ENCODE results near the gene ANGPTL3. TPM values are rescaled to one million over a fixed set of nuclear protein-coding genes. Genes with fewer than 3 reads are reported as not detected.

The ANGPTL3 gene
- total RNA-seq, 1 donor from 2014 or later, result 0.10 TPM

DNA sequence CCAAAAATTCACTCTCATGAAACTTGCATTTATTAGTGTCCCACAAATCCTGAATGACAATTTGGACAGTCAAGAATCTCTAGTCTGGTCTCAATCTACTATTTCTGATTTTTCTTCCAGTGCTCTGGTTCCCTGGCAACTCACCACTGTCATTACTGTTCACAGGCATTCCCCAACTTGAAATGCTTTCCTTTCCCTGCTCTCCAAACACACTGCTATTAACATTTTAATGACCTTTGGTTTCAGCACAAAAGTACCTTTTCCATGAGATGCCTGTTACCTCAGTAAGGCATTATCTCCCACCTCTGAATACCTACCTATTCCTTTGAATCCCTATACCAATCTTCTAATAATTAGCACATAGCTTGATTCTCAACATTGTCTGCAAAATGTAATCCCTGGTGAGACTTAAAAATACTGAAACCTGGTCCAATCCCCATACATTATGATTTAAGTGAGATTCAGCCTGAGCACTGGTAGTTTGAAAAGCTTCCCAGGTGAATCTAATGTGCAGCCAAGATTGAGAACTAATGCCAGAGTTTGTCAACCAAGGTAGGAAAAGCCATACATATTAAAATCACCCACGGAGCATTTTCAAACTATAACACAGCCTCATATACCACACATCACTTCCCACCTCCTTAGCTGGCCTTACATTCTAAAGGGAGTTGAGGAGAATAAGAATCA lies 11.7 kb upstream of the ANGPTL3 start:
- no peak for TF ChIP-seq CTCF (IDR thresholded peaks at IDR 0.05)
- Mint-ChIP-seq H3K27me3 (ENCODE audit: low read depth) (no peaks in the 10 kb centered on the region), H3K9me3 (ENCODE audit: low read depth) (peaks cover 7% of the 10 kb centered on the region), H3K36me3 (ENCODE audit: low read depth) (peaks cover 16% of the 10 kb centered on the region), H3K27ac (ENCODE audit: unreplicated experiment) (peak overlapping the region; percentile 24), H3K4me1 (ENCODE audit: low read depth) (peaks cover 61% of the 10 kb centered on the region), H3K4me3 (ENCODE audit: unreplicated experiment) (no peak overlapping the region)
- DNase-seq (ENCODE audit: low spot score), result no peak

- Mint-ChIP-seq H3K27me3 (ENCODE audit: low read depth) (no peaks in the 10 kb centered on the region), H3K36me3 (ENCODE audit: low read depth) (peaks cover 9% of the 10 kb centered on the region), H3K27ac (ENCODE audit: unreplicated experiment) (peak overlapping the region; percentile 18), H3K9me3 (ENCODE audit: low read depth) (peaks cover 8% of the 10 kb centered on the region), H3K4me1 (ENCODE audit: low read depth) (peaks cover 71% of the 10 kb centered on the region), H3K4me3 (ENCODE audit: unreplicated experiment) (no peak overlapping the region)
- no peak for TF ChIP-seq CTCF (IDR thresholded peaks at IDR 0.05)
- DNase-seq (ENCODE audit: low spot score), result no peak
Measured at GRCh38 chr1:62588000-62588399, 9.3 kb upstream of the ANGPTL3 start.

DNA sequence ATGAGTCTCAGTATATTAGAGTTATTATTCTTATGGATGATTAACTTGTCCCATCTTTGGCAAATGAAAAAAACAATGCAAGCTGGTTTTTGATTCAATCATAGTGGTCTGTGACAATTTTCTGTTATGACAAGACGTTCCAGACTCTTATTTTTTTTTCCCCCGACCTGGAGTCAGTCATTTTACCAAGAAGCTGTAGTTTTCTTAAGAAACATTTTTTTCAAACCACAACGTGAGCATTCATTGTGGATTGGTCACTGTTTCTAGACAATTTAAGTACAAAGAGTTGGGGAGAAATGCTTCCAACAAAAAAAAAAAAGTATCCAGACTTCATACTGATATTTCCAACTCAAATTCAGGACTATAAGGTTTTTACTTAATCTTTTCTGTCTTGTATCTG lies 8.0 kb upstream of the ANGPTL3 start:
- peaks cover 84% of the 10 kb centered on the region for H3K4me1 Mint-ChIP-seq (ENCODE audit: low read depth)
- H3K4me3 Mint-ChIP-seq (ENCODE audit: unreplicated experiment), result peak overlapping the region; percentile 5
- no peaks in the 10 kb centered on the region for H3K27me3 Mint-ChIP-seq (ENCODE audit: low read depth)
- H3K27ac Mint-ChIP-seq (ENCODE audit: unreplicated experiment), result peak overlapping the region; percentile 81
- no peak for DNase-seq (ENCODE audit: low spot score)
- peaks cover 8% of the 10 kb centered on the region for H3K9me3 Mint-ChIP-seq (ENCODE audit: low read depth)
- no peak for TF ChIP-seq CTCF (IDR thresholded peaks at IDR 0.05)
- H3K36me3 Mint-ChIP-seq (ENCODE audit: low read depth), result peaks cover 9% of the 10 kb centered on the region

GRCh38 chr1:62590255-62590969 lies 6.9 kb upstream of the ANGPTL3 start:
- Mint-ChIP-seq H3K27me3 (ENCODE audit: low read depth) (no peaks in the 10 kb centered on the region), H3K9me3 (ENCODE audit: low read depth) (peaks cover 5% of the 10 kb centered on the region), H3K36me3 (ENCODE audit: low read depth) (peaks cover 5% of the 10 kb centered on the region), H3K27ac (ENCODE audit: unreplicated experiment) (peak overlapping the region; percentile 81), H3K4me1 (ENCODE audit: low read depth) (peaks cover 90% of the 10 kb centered on the region), H3K4me3 (ENCODE audit: unreplicated experiment) (no peak overlapping the region)
- no peak for TF ChIP-seq CTCF (IDR thresholded peaks at IDR 0.05)
- DNase-seq (ENCODE audit: low spot score), result no peak

DNA sequence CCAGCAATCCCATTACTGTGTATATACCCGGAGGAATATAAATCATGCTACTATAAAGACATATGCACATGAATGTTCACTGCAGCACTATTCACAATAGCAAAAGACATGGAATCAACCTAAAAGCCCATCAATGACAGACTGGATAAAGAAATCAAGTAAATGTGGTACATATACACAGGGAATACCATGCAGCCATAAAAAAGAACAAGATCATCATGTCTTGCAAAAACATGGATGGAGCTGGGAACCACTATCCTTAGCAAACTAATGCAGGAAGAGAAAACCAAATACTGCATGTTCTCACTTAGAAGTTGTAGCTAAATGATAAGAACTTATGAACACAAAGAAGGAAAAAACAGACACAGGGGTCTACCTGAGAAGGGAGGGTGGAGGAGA lies 6.4 kb upstream of the ANGPTL3 start:
- no peak for DNase-seq (ENCODE audit: low spot score)
- H3K4me3 Mint-ChIP-seq (ENCODE audit: unreplicated experiment), result no peak overlapping the region
- peaks cover under 1% of the 10 kb centered on the region for H3K36me3 Mint-ChIP-seq (ENCODE audit: low read depth)
- H3K4me1 Mint-ChIP-seq (ENCODE audit: low read depth), result peaks cover 87% of the 10 kb centered on the region
- H3K27me3 Mint-ChIP-seq (ENCODE audit: low read depth), result no peaks in the 10 kb centered on the region
- peaks cover 5% of the 10 kb centered on the region for H3K9me3 Mint-ChIP-seq (ENCODE audit: low read depth)
- TF ChIP-seq CTCF (IDR thresholded peaks at IDR 0.05), result no peak
- H3K27ac Mint-ChIP-seq (ENCODE audit: unreplicated experiment), result peak overlapping the region; percentile 81
